K562 (cell line): ENCODE results near the gene ASB2. TPM values are rescaled to one million over a fixed set of nuclear protein-coding genes. Genes with fewer than 3 reads are reported as not detected.
A peak's percentile ranks its signal among the peaks of the same experiment; 100 is the strongest.

Experiments used
- ATAC-seq: fragments of 200-7000 bp; cut with Tn5 transposase; 3 replicates; pipeline ENCODE4 v1.9.1; 2020; ENCODE audit warnings: moderate library complexity
- BruUV-seq: library from RNA; stranded (reverse); fragments of 400-500 nt; replicated peaks from 2 replicates; lab custom pipeline; 2021; lab: Mats Ljungman, UMichigan
- CTCF ChIA-PET: fragments of 300-600 bp; formaldehyde crosslinking; extraction: SDS; loops from one replicate; lab custom pipeline; 2021; ENCODE audit warnings: low intra/inter-chr PET ratio; lab: Yijun Ruan, JAX
- POLR2A ChIA-PET: fragments of 300-600, 350-650 bp; sonication (Branson Sonifier 250); formaldehyde crosslinking; extraction: SDS; loops from one replicate; lab custom pipeline; 2021; ENCODE audit warnings: antibody characterized with exemption, inconsistent platforms; lab: Yijun Ruan, JAX
- DNase-seq, 4 experiments: peaks; one replicate each; pipeline versions ENCODE4 v3.0.0 to v3.0.0-alpha.2; 2011 to 2018; ENCODE audit warnings: low spot score in 3 of 4, mixed read lengths in 3 of 4; ENCODE audit errors: extremely low read depth in 1 of 4
- FAIRE-seq: peaks from 2 replicates; lab custom pipeline; 2011; peaks lifted over from hg19 to GRCh38; lab: Jason Lieb, UNC
- H2AFZ ChIP-seq: 2 replicates; pipeline ENCODE4 v1.6.0; 2011; ENCODE audit warnings: low read depth, low read length, control low read depth, inconsistent platforms
- H3K27ac ChIP-seq: fragments of 200-600 bp; 3 replicates; pipeline ENCODE4 v1.8.0; 2011; ENCODE audit warnings: low read depth, mild to moderate bottlenecking, control low read depth, inconsistent platforms, low read length, moderate library complexity, mixed read lengths; ENCODE audit errors: extremely low read depth
- H3K27me3 ChIP-seq, 2 experiments: fragments of 300-600 bp in 1 of 2; 2 replicates in 1 of 2; 3 replicates in 1 of 2; pipeline versions ENCODE4 v1.6.0 to v1.8.0; 2011; ENCODE audit warnings: inconsistent platforms in 2 of 2, low read length in 2 of 2, mild to moderate bottlenecking in 1 of 2, mixed read lengths in 1 of 2, moderate library complexity in 1 of 2; ENCODE audit not compliant: control insufficient read depth in 2 of 2, insufficient read depth in 2 of 2
- H3K36me3 ChIP-seq: fragments of 300-600 bp; 3 replicates; pipeline ENCODE4 v1.8.0; 2011; ENCODE audit warnings: mild to moderate bottlenecking, low read length, inconsistent platforms; ENCODE audit not compliant: control insufficient read depth, insufficient read depth
- H3K4me1 ChIP-seq, 2 experiments: fragments of 200-600 bp in 1 of 2; replicated peaks in 1 of 2; 2 replicates in 1 of 2; 3 replicates in 1 of 2; pipeline versions ENCODE4 v1.5.1 to v1.8.0; 2011; ENCODE audit warnings: inconsistent platforms in 2 of 2, low read length in 2 of 2, mild to moderate bottlenecking in 1 of 2, mixed read lengths in 1 of 2, moderate library complexity in 1 of 2; ENCODE audit not compliant: control insufficient read depth in 2 of 2, insufficient read depth in 2 of 2
- H3K4me2 ChIP-seq: 2 replicates; pipeline ENCODE4 v1.6.1; 2011; ENCODE audit warnings: low read length, control low read depth, inconsistent platforms, mixed read lengths; ENCODE audit not compliant: insufficient read depth
- H3K4me3 ChIP-seq: fragments of 200-600 bp; sonication (generic), shearing (Covaris generic); 2 replicates; pipeline ENCODE4 v1.5.1; 2016; ENCODE audit warnings: control low read depth, inconsistent platforms
- H3K79me2 ChIP-seq: fragments of 200-600 bp; 3 replicates; pipeline ENCODE4 v1.8.0; 2011; ENCODE audit warnings: low read length, inconsistent platforms; ENCODE audit not compliant: control insufficient read depth, insufficient read depth
- H3K9ac ChIP-seq, 2 experiments: 2 replicates each; pipeline versions ENCODE4 v1.6.0 to v1.6.1; 2011; ENCODE audit warnings: low read depth in 2 of 2, low read length in 2 of 2, control low read depth in 1 of 2, inconsistent platforms in 1 of 2, mild to moderate bottlenecking in 1 of 2, mixed read lengths in 1 of 2; ENCODE audit not compliant: insufficient read depth in 1 of 2
- H3K9me1 ChIP-seq: one replicate; pipeline ENCODE4 v1.6.0; 2011; ENCODE audit warnings: inconsistent platforms, mild to moderate bottlenecking, low read length, moderate library complexity; ENCODE audit not compliant: control insufficient read depth, insufficient read depth
- H3K9me3 ChIP-seq: replicated peaks from 2 replicates; pipeline ENCODE4 v1.5.1; 2011; ENCODE audit warnings: low read depth, low read length, inconsistent platforms; ENCODE audit not compliant: control insufficient read depth, insufficient read depth
- H4K20me1 ChIP-seq: replicated peaks from 2 replicates; pipeline ENCODE4 v1.6.1; 2011; ENCODE audit warnings: low read length, inconsistent platforms, mixed read lengths; ENCODE audit not compliant: control insufficient read depth, insufficient read depth
- BMI1 ChIP-seq: fragments of 150-350 bp; IDR thresholded peaks from 2 replicates; pipeline ENCODE4 v1.6.1; 2014; ENCODE audit warnings: low read length
- ELK3 ChIP-seq: fragments of 450-650 bp; formaldehyde crosslinking; IDR thresholded peaks from 2 replicates; pipeline ENCODE4 v1.4.0; 2020; ENCODE audit warnings: mild to moderate bottlenecking
- MYC ChIP-seq, 2 experiments: fragments of 250-450 bp in 1 of 2; sonication (Bioruptor Pico) in 1 of 2; IDR thresholded peaks; 2 replicates each; pipeline versions ENCODE4 v1.5.1 to v1.6.1; 2012 to 2021; ENCODE audit warnings: low read depth in 2 of 2, borderline replicate concordance in 1 of 2, improper control_type of control experiment in 1 of 2, low read length in 1 of 2, mild to moderate bottlenecking in 1 of 2, moderate library complexity in 1 of 2
- NFXL1 ChIP-seq: fragments of 450-650 bp; formaldehyde crosslinking; IDR thresholded peaks from 2 replicates; pipeline ENCODE4 v1.4.0; 2021; ENCODE audit warnings: mild to moderate bottlenecking
- RAD21 ChIP-seq, 2 experiments: fragments of 250-450 bp in 1 of 2; fragments of 450-650 bp in 1 of 2; sonication (Bioruptor Pico) in 1 of 2; formaldehyde crosslinking in 1 of 2; IDR thresholded peaks in 1 of 2; conservative IDR thresholded peaks in 1 of 2; 2 replicates each; pipeline versions ENCODE4 v1.4.0 to v1.8.0; 2020 to 2022; ENCODE audit warnings: mild to moderate bottlenecking in 2 of 2, moderate library complexity in 1 of 2
- ZNF175 ChIP-seq: fragments of 200-800 bp; sonication (Bioruptor generic); IDR thresholded peaks from 2 replicates; pipeline ENCODE4 v1.6.1; 2016; ENCODE audit warnings: low read depth, mild to moderate bottlenecking, missing genetic modification characterization, missing compliant biosample characterization
- WGBS: fragments of 100-300 bp; shearing (Covaris generic); methylation state at CpG from one replicate; pipeline ENCODE4 v1.1.6; 2016; ENCODE audit warnings: low coverage, mixed read lengths; ENCODE audit not compliant: insufficient coverage; ENCODE audit errors: missing lambda C conversion rate; 5-methylcytosine and 5-hydroxymethylcytosine counted together
- in situ Hi-C: fragments of 300-500 bp; cut with MboI; formaldehyde crosslinking; loops from 4 replicates; pipeline ENCODE4 v1.15.0; 2018; ENCODE audit warnings: inconsistent platforms, mixed read lengths
- intact Hi-C: fragments of 100-400 bp; cut with micrococcal nuclease; formaldehyde crosslinking; loops from 2 replicates; pipeline ENCODE4 v1.14.2; 2022
- polyA plus RNA-seq, 8 experiments: library from polyadenylated mRNA; depleted of rRNA in 4 of 8; stranded (reverse) in 5 of 8; unstranded in 3 of 8; fragments of >200 nt; fragmentation: Nextera tagmentation in 2 of 8; fragmentation: Illumina TruSeq in 1 of 8; extraction: Ambion mirVana in 2 of 8; extraction: Trizol in 1 of 8; gene quantifications; 2 replicates each; pipeline versions ENCODE4 v1.2.1 to v1.2.3, GENCODE V29; 2011 to 2014; ENCODE audit warnings: inconsistent platforms in 1 of 8, missing spikeins in 1 of 8
- total RNA-seq, 7 experiments: library from RNA; depleted of rRNA in 6 of 7; stranded (reverse); fragments of >200 nt in 6 of 7; fragmentation: Illumina TruSeq in 2 of 7; extraction: Trizol in 2 of 7; gene quantifications; 2 replicates each; pipeline versions ENCODE4 v1.2.1 to v1.2.3, GENCODE V29; 2011 to 2021; ENCODE audit warnings: low replicate concordance in 1 of 7
- TF ChIP-seq, protein P1 (sequence below), 3 experiments: IDR thresholded peaks in 2 of 3; conservative IDR thresholded peaks in 1 of 3; 2 replicates each; pipeline ENCODE4 v1.5.1; 2011 to 2012; ENCODE audit warnings: low read length in 3 of 3, mild to moderate bottlenecking in 3 of 3, control low read depth in 2 of 3, improper control_type of control experiment in 1 of 3, inconsistent platforms in 1 of 3, low read depth in 1 of 3, mixed read lengths in 1 of 3, moderate library complexity in 1 of 3; ENCODE audit not compliant: insufficient read depth in 2 of 3

Gene ASB2
- total and polyA plus RNA-seq, 9 of the 15 experiments (the other 6 are each of a cell fraction or from before 2014, with no cell fraction given), result not detected

DNA sequence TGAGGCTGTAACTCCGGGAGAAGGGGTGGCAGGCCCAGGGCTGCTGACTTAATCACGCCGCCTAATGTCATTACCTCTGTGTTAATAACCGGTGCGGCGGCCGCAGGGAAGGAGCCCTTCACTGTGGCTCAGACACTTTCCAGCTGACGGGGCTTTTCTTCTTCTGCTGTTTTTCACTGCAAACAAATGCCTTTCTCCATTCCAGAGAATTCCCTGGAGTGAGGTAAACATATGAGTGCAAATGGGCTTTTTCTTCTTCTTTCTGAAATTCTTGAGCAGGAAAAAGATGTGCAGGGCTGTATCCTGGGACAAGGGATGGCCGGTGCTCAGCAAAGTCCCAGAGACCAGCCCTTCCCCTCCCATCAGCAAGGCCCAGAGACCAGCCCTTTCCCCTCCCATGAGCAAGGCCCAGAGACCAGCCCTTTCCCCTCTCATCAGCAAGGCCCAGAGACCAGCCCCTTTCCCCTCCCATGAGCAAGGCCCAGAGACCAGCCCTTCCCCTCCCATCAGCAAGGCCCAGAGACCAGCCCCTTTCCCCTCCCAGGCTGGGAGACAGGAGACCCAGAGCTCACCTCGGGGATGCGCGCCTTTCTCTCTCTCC lies 82.6 kb downstream of the ASB2 start (continued):
- no peak for TF ChIP-seq MYC (IDR thresholded peaks at IDR 0.05; ENCODE audit: low read depth, low read length)
- no peak for TF ChIP-seq MYC (CRISPR knock-in tag; IDR thresholded peaks at IDR 0.05; ENCODE audit: borderline replicate concordance, low read depth)
- TF ChIP-seq BMI1, result no peak
- TF ChIP-seq ZNF175 (CRISPR knock-in tag), result no peak
- TF ChIP-seq ELK3, result no peak

DNA sequence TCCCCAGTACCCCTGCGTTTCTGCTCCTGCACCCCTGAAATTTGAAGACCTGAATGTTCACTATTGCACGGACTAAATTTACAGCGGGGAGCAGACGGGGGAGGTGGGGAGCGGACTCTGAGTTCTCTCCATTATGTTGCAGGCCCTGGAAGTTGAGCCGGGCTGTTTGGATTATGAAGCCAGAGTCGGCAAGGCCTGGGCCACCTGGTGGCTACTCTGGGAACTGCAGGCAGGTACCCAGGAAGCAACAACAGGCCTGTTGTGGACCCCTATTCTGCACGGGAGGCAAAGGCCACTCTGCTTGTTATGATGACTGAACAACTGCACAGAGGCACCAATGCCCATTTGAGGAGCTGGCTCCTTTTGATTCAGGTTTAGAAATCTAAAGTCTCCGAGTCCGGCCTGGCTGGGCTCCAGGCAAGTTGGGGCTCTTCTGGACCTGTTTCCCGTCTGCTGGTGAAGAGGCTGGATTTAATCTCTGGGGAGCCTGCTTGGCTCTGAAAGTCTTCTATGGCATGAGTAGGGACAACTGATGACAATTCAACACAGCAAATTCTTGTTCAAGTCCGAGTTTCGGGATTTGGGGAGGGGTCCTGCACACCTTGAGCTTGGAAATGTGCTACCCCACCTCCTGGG lies 83.3 kb downstream of the ASB2 start:
- no peak overlapping the region for H3K9ac ChIP-seq
- H3K27me3 ChIP-seq, result peaks cover 0 to 17% of the 10 kb centered on the region in 2 experiments; a peak in 2 of 5 replicates
- no peak overlapping the region for H3K27ac ChIP-seq
- WGBS, result 1% methylated on average over 10 of the region's 13 CpGs
- no TSS peak for BruUV-seq
- H2AFZ ChIP-seq, result no peak overlapping the region
- no peaks in the 10 kb centered on the region for H3K79me2 ChIP-seq
- in situ Hi-C loops, result no loop called here
- CTCF ChIA-PET, result no interaction called here
- ATAC-seq (peak; percentile 82), FAIRE-seq (peak; percentile 56), DNase-seq (peak; percentile 47 to 60 (median 58))
- H3K36me3 ChIP-seq, result no peaks in the 10 kb centered on the region
- H3K9me1 ChIP-seq, result no peaks in the 10 kb centered on the region
- no peaks in the 10 kb centered on the region for H3K4me1 ChIP-seq
- H3K9me3 ChIP-seq, result no peaks in the 10 kb centered on the region
- no peak overlapping the region for H3K4me2 ChIP-seq
- intact Hi-C loops, result loop anchor here (2.0 kb wide), 1 partner anchor 238 kb away; no protein-coding TSS in a partner anchor
- H4K20me1 ChIP-seq, result no peaks in the 10 kb centered on the region
- no peak overlapping the region for H3K4me3 ChIP-seq
- POLR2A ChIA-PET, result interaction anchor here (0.6 kb wide), 2 partner anchors 206 to 1579 kb away, joined by 3 read pairs; no protein-coding TSS in a partner anchor
- TF ChIP-seq NFXL1 (CRISPR knock-in tag) (no peak), RAD21 (CRISPR knock-in tag; conservative IDR thresholded peaks at IDR 0.05 in 1 of 2, IDR thresholded peaks at IDR 0.05 in 1 of 2) (peak in 1 of 2 experiments; percentile 59; a peak in 3 of 4 replicates)
- TF ChIP-seq, protein P1, sequence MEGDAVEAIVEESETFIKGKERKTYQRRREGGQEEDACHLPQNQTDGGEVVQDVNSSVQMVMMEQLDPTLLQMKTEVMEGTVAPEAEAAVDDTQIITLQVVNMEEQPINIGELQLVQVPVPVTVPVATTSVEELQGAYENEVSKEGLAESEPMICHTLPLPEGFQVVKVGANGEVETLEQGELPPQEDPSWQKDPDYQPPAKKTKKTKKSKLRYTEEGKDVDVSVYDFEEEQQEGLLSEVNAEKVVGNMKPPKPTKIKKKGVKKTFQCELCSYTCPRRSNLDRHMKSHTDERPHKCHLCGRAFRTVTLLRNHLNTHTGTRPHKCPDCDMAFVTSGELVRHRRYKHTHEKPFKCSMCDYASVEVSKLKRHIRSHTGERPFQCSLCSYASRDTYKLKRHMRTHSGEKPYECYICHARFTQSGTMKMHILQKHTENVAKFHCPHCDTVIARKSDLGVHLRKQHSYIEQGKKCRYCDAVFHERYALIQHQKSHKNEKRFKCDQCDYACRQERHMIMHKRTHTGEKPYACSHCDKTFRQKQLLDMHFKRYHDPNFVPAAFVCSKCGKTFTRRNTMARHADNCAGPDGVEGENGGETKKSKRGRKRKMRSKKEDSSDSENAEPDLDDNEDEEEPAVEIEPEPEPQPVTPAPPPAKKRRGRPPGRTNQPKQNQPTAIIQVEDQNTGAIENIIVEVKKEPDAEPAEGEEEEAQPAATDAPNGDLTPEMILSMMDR (IDR thresholded peaks at IDR 0.05 in 2 of 3, conservative IDR thresholded peaks at IDR 0.05 in 1 of 3; ENCODE audit: insufficient read depth in 2 of 3, low read depth in 1 of 3, low read length in 3 of 3), result peak; percentile 70 to 83 (median 74)
